ENCODE results near the gene ATG5. TPM values are rescaled to one million over a fixed set of nuclear protein-coding genes. Genes with fewer than 3 reads are reported as not detected.

The ATG5 gene
- total and polyA plus RNA-seq, 2 experiments from 2014 or later, result 31.6 to 48.2 TPM

DNA sequence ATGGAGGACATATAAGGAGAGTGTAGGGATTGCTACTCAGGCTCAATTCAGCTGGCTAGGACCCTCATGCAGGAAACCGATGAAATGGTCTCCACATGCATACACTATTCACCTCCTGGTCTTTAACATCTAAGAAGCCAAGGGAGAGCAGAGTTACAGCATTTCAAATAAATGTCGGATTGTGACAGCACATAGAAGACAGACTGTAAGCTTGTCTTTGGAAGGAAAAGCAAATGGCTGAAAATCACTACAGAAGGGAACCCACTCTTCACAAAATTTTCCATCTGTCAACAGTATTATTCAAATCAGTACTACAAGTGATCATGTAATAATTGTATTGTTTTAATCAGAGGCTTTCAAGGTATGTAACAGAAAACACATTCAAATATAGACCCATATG is 72.9 kb downstream of the ATG5 start:
- Histone ChIP-seq H3K27me3 (ENCODE audit: insufficient read depth) (no peaks in the 10 kb centered on the region), H4K20me1 (replicated peaks; ENCODE audit: insufficient read depth) (no peaks in the 10 kb centered on the region; the same call in 1 of the 2 replicates), H2AFZ (no peak overlapping the region), H3K4me3 (no peak overlapping the region), H3K27ac (ENCODE audit: low read depth) (no peak overlapping the region), H3K9me2 (ENCODE audit: insufficient read depth) (no peaks in the 10 kb centered on the region), H3K79me2 (replicated peaks; ENCODE audit: insufficient read depth) (peaks cover 33% of the 10 kb centered on the region), H3F3A (replicated peaks; ENCODE audit: low read depth) (no peaks in the 10 kb centered on the region), H3K36me3 (ENCODE audit: insufficient read depth) (0 out of 2 replicates have a peak, but pooled peaks cover 7% of the 10 kb centered on the region), H3K4me2 (no peak overlapping the region), H3K4me1 (ENCODE audit: insufficient read depth) (no peaks in the 10 kb centered on the region)
- Mint-ChIP-seq H3K4me3 (no peak overlapping the region), H3K4me1 (no peaks in the 10 kb centered on the region; the same call in 1 of the 3 replicates), H3K27me3 (ENCODE audit: insufficient read depth, low read depth, poor library complexity) (no peaks in the 10 kb centered on the region), H3K9me3 (no peaks in the 10 kb centered on the region), H3K27ac (no peak overlapping the region), H3K36me3 (ENCODE audit: low read depth) (peaks cover 3% of the 10 kb centered on the region)
- DNase-seq (ENCODE audit: low spot score) (no peak), ATAC-seq (no peak)
- TF ChIP-seq CREB1 (CRISPR knock-in tag; IDR thresholded peaks at IDR 0.05; ENCODE audit: low read depth), result no peak
- no peak for TF ChIP-seq ZNF331 (CRISPR knock-in tag; IDR thresholded peaks at IDR 0.05; ENCODE audit: low read depth)
- TF ChIP-seq, protein P1, sequence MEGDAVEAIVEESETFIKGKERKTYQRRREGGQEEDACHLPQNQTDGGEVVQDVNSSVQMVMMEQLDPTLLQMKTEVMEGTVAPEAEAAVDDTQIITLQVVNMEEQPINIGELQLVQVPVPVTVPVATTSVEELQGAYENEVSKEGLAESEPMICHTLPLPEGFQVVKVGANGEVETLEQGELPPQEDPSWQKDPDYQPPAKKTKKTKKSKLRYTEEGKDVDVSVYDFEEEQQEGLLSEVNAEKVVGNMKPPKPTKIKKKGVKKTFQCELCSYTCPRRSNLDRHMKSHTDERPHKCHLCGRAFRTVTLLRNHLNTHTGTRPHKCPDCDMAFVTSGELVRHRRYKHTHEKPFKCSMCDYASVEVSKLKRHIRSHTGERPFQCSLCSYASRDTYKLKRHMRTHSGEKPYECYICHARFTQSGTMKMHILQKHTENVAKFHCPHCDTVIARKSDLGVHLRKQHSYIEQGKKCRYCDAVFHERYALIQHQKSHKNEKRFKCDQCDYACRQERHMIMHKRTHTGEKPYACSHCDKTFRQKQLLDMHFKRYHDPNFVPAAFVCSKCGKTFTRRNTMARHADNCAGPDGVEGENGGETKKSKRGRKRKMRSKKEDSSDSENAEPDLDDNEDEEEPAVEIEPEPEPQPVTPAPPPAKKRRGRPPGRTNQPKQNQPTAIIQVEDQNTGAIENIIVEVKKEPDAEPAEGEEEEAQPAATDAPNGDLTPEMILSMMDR (conservative IDR thresholded peaks at IDR 0.05; ENCODE audit: low read depth in 2 of 2), result no peak
- no peak for TF ChIP-seq EZH2phosphoT487 (IDR thresholded peaks at IDR 0.05; ENCODE audit: unreplicated experiment)
- TF ChIP-seq, protein P2, sequence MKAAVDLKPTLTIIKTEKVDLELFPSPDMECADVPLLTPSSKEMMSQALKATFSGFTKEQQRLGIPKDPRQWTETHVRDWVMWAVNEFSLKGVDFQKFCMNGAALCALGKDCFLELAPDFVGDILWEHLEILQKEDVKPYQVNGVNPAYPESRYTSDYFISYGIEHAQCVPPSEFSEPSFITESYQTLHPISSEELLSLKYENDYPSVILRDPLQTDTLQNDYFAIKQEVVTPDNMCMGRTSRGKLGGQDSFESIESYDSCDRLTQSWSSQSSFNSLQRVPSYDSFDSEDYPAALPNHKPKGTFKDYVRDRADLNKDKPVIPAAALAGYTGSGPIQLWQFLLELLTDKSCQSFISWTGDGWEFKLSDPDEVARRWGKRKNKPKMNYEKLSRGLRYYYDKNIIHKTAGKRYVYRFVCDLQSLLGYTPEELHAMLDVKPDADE (IDR thresholded peaks at IDR 0.05), result no peak
- TF ChIP-seq JUNB (IDR thresholded peaks at IDR 0.05; ENCODE audit: unreplicated experiment), result no peak
- no peak for TF ChIP-seq ZNF114 (CRISPR knock-in tag; IDR thresholded peaks at IDR 0.05)
- no peak for TF ChIP-seq POLR2AphosphoS5 (IDR thresholded peaks at IDR 0.05; ENCODE audit: low read depth)
- TF ChIP-seq STAT1 (IDR thresholded peaks at IDR 0.05; ENCODE audit: unreplicated experiment), result no peak
- TF ChIP-seq, protein P3, sequence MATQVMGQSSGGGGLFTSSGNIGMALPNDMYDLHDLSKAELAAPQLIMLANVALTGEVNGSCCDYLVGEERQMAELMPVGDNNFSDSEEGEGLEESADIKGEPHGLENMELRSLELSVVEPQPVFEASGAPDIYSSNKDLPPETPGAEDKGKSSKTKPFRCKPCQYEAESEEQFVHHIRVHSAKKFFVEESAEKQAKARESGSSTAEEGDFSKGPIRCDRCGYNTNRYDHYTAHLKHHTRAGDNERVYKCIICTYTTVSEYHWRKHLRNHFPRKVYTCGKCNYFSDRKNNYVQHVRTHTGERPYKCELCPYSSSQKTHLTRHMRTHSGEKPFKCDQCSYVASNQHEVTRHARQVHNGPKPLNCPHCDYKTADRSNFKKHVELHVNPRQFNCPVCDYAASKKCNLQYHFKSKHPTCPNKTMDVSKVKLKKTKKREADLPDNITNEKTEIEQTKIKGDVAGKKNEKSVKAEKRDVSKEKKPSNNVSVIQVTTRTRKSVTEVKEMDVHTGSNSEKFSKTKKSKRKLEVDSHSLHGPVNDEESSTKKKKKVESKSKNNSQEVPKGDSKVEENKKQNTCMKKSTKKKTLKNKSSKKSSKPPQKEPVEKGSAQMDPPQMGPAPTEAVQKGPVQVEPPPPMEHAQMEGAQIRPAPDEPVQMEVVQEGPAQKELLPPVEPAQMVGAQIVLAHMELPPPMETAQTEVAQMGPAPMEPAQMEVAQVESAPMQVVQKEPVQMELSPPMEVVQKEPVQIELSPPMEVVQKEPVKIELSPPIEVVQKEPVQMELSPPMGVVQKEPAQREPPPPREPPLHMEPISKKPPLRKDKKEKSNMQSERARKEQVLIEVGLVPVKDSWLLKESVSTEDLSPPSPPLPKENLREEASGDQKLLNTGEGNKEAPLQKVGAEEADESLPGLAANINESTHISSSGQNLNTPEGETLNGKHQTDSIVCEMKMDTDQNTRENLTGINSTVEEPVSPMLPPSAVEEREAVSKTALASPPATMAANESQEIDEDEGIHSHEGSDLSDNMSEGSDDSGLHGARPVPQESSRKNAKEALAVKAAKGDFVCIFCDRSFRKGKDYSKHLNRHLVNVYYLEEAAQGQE (IDR thresholded peaks at IDR 0.05; ENCODE audit: unreplicated experiment), result no peak
- TF ChIP-seq NANOG (IDR thresholded peaks at IDR 0.05; ENCODE audit: borderline replicate concordance), result no peak
- no peak for TF ChIP-seq EZH2 (IDR thresholded peaks at IDR 0.05; ENCODE audit: low read depth, unreplicated experiment)
- TF ChIP-seq, protein P4, sequence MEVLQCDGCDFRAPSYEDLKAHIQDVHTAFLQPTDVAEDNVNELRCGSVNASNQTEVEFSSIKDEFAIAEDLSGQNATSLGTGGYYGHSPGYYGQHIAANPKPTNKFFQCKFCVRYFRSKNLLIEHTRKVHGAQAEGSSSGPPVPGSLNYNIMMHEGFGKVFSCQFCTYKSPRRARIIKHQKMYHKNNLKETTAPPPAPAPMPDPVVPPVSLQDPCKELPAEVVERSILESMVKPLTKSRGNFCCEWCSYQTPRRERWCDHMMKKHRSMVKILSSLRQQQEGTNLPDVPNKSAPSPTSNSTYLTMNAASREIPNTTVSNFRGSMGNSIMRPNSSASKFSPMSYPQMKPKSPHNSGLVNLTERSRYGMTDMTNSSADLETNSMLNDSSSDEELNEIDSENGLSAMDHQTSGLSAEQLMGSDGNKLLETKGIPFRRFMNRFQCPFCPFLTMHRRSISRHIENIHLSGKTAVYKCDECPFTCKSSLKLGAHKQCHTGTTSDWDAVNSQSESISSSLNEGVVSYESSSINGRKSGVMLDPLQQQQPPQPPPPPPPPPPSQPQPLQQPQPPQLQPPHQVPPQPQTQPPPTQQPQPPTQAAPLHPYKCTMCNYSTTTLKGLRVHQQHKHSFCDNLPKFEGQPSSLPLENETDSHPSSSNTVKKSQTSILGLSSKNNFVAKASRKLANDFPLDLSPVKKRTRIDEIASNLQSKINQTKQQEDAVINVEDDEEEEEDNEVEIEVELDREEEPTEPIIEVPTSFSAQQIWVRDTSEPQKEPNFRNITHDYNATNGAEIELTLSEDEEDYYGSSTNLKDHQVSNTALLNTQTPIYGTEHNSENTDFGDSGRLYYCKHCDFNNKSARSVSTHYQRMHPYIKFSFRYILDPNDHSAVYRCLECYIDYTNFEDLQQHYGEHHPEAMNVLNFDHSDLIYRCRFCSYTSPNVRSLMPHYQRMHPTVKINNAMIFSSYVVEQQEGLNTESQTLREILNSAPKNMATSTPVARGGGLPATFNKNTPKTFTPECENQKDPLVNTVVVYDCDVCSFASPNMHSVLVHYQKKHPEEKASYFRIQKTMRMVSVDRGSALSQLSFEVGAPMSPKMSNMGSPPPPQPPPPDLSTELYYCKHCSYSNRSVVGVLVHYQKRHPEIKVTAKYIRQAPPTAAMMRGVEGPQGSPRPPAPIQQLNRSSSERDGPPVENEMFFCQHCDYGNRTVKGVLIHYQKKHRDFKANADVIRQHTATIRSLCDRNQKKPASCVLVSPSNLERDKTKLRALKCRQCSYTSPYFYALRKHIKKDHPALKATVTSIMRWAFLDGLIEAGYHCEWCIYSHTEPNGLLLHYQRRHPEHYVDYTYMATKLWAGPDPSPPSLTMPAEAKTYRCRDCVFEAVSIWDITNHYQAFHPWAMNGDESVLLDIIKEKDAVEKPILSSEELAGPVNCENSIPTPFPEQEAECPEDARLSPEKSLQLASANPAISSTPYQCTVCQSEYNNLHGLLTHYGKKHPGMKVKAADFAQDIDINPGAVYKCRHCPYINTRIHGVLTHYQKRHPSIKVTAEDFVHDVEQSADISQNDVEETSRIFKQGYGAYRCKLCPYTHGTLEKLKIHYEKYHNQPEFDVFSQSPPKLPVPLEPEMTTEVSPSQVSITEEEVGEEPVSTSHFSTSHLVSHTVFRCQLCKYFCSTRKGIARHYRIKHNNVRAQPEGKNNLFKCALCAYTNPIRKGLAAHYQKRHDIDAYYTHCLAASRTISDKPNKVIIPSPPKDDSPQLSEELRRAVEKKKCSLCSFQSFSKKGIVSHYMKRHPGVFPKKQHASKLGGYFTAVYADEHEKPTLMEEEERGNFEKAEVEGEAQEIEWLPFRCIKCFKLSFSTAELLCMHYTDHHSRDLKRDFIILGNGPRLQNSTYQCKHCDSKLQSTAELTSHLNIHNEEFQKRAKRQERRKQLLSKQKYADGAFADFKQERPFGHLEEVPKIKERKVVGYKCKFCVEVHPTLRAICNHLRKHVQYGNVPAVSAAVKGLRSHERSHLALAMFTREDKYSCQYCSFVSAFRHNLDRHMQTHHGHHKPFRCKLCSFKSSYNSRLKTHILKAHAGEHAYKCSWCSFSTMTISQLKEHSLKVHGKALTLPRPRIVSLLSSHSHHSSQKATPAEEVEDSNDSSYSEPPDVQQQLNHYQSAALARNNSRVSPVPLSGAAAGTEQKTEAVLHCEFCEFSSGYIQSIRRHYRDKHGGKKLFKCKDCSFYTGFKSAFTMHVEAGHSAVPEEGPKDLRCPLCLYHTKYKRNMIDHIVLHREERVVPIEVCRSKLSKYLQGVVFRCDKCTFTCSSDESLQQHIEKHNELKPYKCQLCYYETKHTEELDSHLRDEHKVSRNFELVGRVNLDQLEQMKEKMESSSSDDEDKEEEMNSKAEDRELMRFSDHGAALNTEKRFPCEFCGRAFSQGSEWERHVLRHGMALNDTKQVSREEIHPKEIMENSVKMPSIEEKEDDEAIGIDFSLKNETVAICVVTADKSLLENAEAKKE (CRISPR knock-in tag; IDR thresholded peaks at IDR 0.05), result no peak
